Stimulated activated CD4-positive, alpha-beta T cell treated with anti-CD3 and anti-CD28 coated beads, Interleukin-4, amount 100 ng/mL, for 1 hour (primary cell): ENCODE measurements around the gene FBXW12.
"Not testable (repeated sequence)": the region's sequence is repeated elsewhere in the genome, so short reads cannot be mapped to it uniquely, and the experiment has no call there.

Source experiments
- DNase-seq: peaks from one replicate; pipeline ENCODE4 v3.0.0-alpha.2; 2020

The FBXW12 gene

DNA sequence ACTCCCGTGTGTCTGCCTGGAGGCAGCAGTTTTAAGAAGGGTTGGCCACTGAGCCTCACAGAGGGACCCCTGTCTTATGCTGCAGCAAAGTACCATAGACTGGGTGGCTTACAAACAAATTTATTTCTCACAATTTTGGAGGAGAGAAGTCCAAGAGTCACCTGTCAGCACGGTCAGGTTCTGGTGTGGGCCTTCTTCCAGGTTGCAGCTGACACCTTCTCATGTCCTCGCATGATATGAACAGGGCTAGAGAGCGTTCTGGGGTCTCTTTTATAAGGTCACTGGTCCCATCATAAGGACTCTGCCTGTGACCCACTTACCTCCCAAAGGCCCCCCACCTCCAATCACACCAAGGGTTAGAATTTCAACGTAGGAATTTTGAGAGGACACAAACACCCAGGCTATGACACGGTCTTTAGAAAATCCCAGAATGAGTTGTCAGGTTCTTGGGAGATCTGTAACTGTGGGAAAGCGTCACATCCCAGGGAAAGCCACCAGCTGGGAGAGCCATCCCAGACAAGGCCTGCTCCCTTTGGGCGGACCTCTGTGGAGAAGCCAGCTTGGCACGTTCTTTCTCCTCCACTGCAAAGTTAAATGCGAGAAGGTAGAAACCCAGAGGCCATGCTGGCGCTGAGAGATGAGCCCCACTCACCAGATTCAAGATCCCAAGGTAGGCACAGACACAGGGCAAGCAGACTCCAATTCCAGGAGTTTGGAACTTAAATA lies at the start of gene FBXW12:
TSS of gene FBXW12 (plus strand) at position 569 of the 726 bp plus-strand sequence. CDS start 549 bp downstream, outside the sequence.
- no peak for DNase-seq

GRCh38 chr3:48331706-48332435 lies 40.1 kb upstream of the FBXW12 start:
- not testable (repeated sequence) for DNase-seq

GRCh38 chr3:48333346-48334245 lies 38.4 kb upstream of the FBXW12 start, which contains the start of gene SPINK8:
Gene SPINK8 (minus strand): TSS chr3:48333661. CDS start chr3:48328341, 5,320 bp downstream.
- not testable (repeated sequence) for DNase-seq

- no peak for DNase-seq
Observed at GRCh38 chr3:48334605-48335004, 37.4 kb upstream of the FBXW12 start.

DNA sequence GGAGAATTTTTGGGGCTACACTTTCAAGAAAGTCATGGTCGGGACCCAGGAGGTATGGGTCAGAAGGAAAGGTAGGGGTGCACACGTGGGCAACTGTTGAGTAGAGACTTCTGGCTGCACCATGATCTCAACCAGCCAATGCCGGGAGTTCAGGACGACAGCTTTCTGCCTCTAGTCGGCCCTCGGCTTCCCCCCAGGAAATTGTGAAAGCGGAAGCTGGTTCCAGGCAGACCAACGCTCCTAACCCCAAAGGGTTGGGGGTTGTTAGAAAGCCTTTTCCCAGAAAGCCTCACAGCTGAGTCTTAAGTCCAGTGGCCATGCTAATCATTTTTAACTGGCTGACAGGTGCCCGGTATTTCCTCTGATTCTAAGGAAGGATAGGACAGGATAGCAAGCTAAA lies 36.7 kb upstream of the FBXW12 start:
- DNase-seq: not testable (repeated sequence)

GRCh38 chr3:48337536-48337935 lies 34.5 kb upstream of the FBXW12 start:
- DNase-seq: not testable (repeated sequence)

GRCh38 chr3:48338635-48339034 lies 33.4 kb upstream of the FBXW12 start:
- no peak for DNase-seq

GRCh38 chr3:48343432-48343831 lies 28.6 kb upstream of the FBXW12 start:
- no peak for DNase-seq

DNA sequence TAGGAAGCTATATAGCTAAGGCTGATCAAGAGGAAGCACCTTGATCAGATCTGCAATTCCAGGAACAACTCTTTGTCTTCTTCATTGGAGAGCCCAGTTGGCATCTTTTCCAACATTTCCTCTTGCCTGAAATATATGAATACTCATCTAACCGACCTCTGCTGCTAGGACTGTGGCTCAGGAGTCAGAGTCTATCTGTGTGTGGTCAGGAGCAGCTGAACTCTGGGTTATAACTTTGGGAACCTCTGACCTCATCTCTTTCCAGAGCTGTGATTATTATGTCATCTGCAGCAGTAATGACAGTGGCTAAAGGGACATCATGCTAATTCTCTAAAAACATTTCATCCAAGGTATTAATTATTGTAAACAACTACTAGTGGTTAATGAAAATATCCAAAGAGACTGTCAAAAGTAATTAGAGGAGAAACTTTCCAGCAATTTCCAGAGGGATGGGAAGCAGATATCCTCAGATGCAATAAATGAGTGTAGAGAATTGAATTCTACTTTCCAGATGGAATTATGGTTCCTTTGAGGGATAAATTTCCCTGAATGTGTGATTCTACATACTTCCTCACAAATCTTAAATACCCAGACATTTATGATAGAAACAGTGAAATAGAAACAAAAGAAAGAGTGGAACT lies 27.0 kb upstream of the FBXW12 start:
- DNase-seq: no peak

DNA sequence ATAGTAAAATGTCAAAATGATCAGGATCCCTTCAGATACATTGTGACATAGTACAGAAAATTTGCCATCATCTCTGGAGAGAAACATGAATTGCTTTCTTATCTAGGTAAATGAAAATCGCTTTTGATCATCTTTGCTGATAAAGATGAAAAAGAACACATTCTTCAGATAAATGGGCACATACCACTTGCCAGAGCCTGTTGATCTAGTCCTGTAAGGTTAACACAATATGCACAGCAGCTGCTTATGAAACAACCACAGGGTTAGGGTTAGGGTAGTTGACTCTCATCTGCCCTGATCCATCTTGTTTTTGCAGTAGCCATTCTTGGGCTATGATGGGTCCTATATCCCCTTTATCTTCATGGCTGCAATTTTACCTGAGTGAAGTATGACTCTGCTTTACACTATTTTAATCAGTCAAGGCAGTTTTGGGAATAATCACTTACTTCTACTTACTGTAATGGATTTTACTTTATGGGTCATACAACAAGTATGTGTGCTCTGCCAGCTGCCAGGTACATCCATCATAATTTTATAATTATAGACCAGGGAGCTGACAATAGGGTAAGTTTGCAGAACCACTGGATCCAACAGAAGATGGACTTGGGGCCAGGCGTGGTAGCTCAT lies 26.0 kb upstream of the FBXW12 start:
- DNase-seq: no peak

DNA sequence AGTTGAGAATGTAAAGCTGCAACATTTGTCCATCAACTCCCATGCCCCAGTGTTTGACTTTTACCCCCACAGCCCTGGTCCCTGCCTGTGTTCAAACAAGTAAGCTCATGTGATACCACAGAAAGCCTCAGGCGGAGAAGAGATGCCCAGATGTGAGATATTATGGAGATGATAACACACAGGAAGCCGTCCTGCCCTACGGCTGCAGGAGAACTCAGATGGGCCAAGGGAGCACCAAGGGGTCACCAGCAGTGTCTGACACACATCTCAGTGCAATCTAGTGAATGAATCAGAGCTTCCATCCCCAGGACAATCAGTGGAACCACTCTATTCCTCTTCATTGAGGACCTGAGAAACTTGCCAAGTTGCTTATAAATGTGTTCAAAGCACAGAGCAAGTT lies 24.5 kb upstream of the FBXW12 start:
- DNase-seq: no peak

- no peak for DNase-seq
Observed at GRCh38 chr3:48352546-48352945, 19.5 kb upstream of the FBXW12 start.

GRCh38 chr3:48353987-48354386 lies 18.0 kb upstream of the FBXW12 start:
- no peak for DNase-seq

DNA sequence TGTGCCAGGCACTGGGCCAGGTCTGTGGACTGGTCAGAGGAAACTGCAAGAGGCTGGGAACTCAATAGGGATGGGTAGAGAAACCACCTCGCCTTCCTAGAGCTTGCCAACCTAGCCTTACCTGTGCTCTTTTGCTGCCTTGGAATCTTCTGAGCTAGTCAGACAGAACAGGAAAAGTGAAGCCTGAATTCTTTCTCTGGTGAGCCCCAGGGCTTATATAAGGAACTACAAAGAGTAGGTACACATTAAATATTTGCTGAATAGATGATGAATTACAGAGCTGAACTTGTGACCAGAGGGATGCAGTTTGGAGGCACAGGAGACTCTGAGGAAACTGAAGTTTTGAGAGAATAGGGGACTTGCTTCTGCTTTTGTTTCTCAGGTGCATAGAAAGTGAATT lies 15.6 kb upstream of the FBXW12 start:
- DNase-seq: no peak

DNA sequence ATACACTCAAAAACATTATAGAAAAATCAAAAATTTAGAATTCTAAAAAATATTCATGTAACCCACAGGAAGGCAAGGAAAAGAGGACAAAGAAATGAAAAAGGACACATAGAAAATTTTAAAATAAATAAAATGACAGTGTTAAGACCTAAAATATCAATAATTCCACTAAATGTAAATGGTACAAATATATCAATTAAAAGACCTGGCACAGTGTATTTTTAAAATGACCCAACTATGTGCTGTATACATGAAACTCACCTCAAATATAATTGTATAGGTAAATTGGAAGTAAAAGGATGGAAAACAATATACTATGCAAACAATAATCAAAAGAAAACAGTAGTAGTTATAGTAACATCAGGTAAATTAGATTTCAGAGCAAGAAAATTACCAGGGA lies 10.1 kb upstream of the FBXW12 start:
- DNase-seq: no peak

- no peak for DNase-seq
Observed at GRCh38 chr3:48364840-48365239, 7.2 kb upstream of the FBXW12 start.

GRCh38 chr3:48367201-48367600 lies 4.8 kb upstream of the FBXW12 start:
- no peak for DNase-seq

GRCh38 chr3:48369693-48370332 lies 2.2 kb upstream of the FBXW12 start:
- no peak for DNase-seq

DNA sequence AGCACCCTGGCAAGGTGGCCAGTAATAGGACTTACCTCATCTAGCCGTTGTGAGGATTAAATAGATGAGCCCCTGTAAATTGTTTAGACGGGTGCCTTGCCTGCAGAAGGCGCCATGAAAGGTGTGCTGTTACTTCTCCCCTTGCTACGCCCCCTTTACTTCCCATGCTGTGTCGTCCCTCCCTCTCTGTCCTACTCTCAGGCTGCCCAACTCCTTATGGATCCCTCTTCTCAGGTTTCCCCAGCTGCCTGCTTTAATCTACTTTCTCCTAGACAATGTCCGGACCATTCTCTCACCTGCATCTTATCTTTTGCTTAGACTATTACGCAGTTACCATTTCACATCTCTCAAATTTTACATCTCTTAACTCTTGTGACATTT lies 1.7 kb upstream of the FBXW12 start:
- DNase-seq: no peak

DNA sequence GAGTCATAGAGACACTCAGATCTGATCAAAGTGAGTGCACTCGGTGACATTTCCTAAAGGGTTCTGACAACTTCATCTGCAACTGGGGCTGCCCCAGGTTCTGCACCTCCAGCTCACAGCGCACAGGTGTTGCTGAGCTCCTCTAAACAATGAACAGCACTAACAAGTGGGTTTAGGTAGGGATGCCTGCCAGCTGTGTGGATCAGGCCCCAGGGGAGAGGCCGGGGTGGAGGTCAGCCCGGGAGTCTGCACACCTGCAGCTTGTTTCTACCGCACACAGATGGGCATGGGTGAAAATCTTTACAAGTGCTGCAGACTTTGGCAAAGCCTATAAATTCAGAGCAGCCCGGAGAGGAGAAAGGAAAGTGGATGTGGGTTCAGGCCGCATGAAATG lies 355 bp downstream of the FBXW12 start:
- no peak for DNase-seq

- DNase-seq: no peak
Observed at GRCh38 chr3:48372862-48373435, 930 bp downstream of the FBXW12 start.
